ENCODE data around the gene CPA5.

CPA5 gene

DNA sequence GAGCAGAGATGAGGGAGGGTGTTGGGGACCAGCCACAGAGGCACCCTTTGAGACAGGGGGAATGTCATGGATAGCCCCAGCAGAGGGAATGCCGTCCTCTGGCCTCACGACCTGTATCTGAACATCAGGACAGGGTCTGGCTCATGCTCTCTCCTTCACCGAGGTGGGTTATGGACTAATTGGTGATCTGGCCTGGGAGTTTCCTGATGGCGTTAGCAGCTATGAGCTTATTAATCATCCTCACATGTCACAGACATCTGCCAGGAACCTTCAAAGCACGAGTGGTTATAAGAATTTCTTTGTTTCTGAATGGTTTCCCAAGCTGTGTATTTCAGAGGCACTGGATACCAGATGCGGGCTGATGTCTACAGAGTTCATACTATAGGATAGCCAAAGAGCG lies 44.8 kb upstream of the CPA5 start:
- no peak for TF ChIP-seq CTCF (IDR thresholded peaks at IDR 0.05; ENCODE audit: low read depth, low read length)
- H3K27ac ChIP-seq = no peak overlapping the region
- H3K9me3 ChIP-seq (ENCODE audit: severe bottlenecking) = no peaks in the 10 kb centered on the region
- no peak for DNase-seq
- H3K36me3 ChIP-seq = no peaks in the 10 kb centered on the region
- H3K4me3 ChIP-seq (ENCODE audit: low read depth, low read length) = no peak overlapping the region
- H3K27me3 ChIP-seq (ENCODE audit: insufficient read depth, low read depth, severe bottlenecking) = no peaks in the 10 kb centered on the region

DNA sequence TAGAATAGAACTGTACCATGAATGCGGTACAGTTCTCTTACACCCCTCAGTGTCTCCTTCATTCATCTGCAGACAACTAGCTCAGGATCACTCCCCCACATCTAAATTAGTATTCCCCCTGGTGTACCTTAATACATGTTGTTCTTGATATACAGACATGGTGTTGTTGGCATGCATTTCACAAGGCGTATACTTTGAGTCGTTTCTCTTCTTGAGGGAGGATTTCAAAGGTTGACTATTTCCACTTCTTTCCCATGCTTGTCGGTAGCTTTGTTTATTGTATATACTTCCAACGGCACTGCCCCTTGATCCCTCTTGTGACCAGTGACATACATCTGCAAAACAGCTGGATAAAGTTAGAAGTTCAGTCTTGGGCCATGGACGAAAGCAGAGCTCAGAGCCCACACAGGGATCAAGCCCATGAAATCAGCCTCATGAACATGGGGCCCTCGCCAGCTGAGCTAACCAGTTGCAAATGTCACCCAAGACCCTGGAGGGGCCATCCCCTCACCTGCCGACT lies 43.1 kb upstream of the CPA5 start:
- no peaks in the 10 kb centered on the region for H3K9me3 ChIP-seq (ENCODE audit: severe bottlenecking)
- H3K4me3 ChIP-seq (ENCODE audit: low read depth, low read length) = no peak overlapping the region
- H3K27me3 ChIP-seq (ENCODE audit: insufficient read depth, low read depth, severe bottlenecking) = no peaks in the 10 kb centered on the region
- no peak for TF ChIP-seq CTCF (IDR thresholded peaks at IDR 0.05; ENCODE audit: low read depth, low read length)
- no peak overlapping the region for H3K27ac ChIP-seq
- no peak for DNase-seq
- no peaks in the 10 kb centered on the region for H3K36me3 ChIP-seq

- Histone ChIP-seq H3K36me3 (no peaks in the 10 kb centered on the region), H3K27ac (no peak overlapping the region), H3K27me3 (ENCODE audit: insufficient read depth, low read depth, severe bottlenecking) (no peaks in the 10 kb centered on the region), H3K4me3 (ENCODE audit: low read depth, low read length) (no peak overlapping the region), H3K9me3 (ENCODE audit: severe bottlenecking) (no peaks in the 10 kb centered on the region)
- DNase-seq = no peak
- no peak for TF ChIP-seq CTCF (IDR thresholded peaks at IDR 0.05; ENCODE audit: low read depth, low read length)
Observed at GRCh38 chr7:130302649-130303048, 42.0 kb upstream of the CPA5 start.

DNA sequence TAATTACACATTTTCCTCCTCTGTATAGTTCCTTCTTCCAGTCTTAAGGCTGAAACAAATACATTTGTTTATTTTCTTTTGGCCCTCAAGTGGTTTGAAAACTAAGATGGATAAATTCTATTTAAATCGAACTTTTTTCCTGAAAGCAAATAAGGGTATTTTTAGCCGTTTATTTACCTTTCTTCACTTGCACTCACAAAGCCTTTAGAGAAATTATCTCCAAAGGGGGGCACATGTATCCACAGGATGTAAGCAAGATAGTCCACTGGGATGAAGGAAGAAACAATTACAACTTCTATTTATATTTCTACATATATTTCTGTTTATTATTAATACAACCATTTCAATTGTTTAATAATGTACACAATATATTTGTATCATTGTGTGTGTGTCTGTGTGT lies 41.5 kb upstream of the CPA5 start:
- Histone ChIP-seq H3K27ac (no peak overlapping the region), H3K9me3 (ENCODE audit: severe bottlenecking) (no peaks in the 10 kb centered on the region), H3K27me3 (ENCODE audit: insufficient read depth, low read depth, severe bottlenecking) (no peaks in the 10 kb centered on the region), H3K4me3 (ENCODE audit: low read depth, low read length) (no peak overlapping the region), H3K36me3 (no peaks in the 10 kb centered on the region)
- TF ChIP-seq CTCF (IDR thresholded peaks at IDR 0.05; ENCODE audit: low read depth, low read length) = no peak
- no peak for DNase-seq

- no peak for DNase-seq
- no peaks in the 10 kb centered on the region for H3K9me3 ChIP-seq (ENCODE audit: severe bottlenecking)
- TF ChIP-seq CTCF (IDR thresholded peaks at IDR 0.05; ENCODE audit: low read depth, low read length) = no peak
Observed at GRCh38 chr7:130303551-130303950, 41.1 kb upstream of the CPA5 start.

DNA sequence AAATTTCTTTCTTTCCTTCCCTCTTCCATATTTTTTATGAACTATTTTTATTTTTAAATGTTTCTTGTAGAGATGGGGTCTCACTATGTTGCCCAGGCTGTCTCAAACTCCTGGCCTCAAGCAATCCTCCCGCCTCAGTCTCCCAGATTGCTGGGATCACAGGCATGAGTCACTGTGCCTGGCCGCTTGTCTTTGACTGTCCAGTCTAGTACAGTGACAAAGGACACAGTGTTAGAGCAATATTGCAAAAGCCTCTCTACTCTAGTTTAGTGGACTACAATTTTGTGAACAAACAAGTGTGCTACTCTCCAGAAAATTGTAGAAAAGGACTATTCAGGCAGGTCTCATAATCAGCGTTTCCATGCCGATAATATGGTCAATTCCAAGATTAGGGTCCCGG lies 40.6 kb upstream of the CPA5 start:
- DNase-seq = no peak
- no peak for TF ChIP-seq CTCF (IDR thresholded peaks at IDR 0.05; ENCODE audit: low read depth, low read length)
- Histone ChIP-seq H3K9me3 (ENCODE audit: severe bottlenecking) (no peaks in the 10 kb centered on the region), H3K36me3 (no peaks in the 10 kb centered on the region), H3K4me3 (ENCODE audit: low read depth, low read length) (no peak overlapping the region), H3K27me3 (ENCODE audit: insufficient read depth, low read depth, severe bottlenecking) (no peaks in the 10 kb centered on the region), H3K27ac (no peak overlapping the region)

More at GRCh38 chr7:130303551-130303950, 41.1 kb upstream of the CPA5 start:
- H3K4me3 ChIP-seq (ENCODE audit: low read depth, low read length) = no peak overlapping the region
- no peaks in the 10 kb centered on the region for H3K27me3 ChIP-seq (ENCODE audit: insufficient read depth, low read depth, severe bottlenecking)
- H3K27ac ChIP-seq = no peak overlapping the region
- H3K36me3 ChIP-seq = no peaks in the 10 kb centered on the region

Data from WERI-Rb-1 (cell line).